ENCODE data around the gene MAMDC4. TPM values are rescaled to one million over a fixed set of nuclear protein-coding genes. Genes with fewer than 3 reads are reported as not detected.
"Not testable (repeated sequence)": the region's sequence is repeated elsewhere in the genome, so short reads cannot be mapped to it uniquely, and the experiment has no call there.

MAMDC4 gene
- total RNA-seq, 1 donor from 2014 or later = 36.7 TPM

DNA sequence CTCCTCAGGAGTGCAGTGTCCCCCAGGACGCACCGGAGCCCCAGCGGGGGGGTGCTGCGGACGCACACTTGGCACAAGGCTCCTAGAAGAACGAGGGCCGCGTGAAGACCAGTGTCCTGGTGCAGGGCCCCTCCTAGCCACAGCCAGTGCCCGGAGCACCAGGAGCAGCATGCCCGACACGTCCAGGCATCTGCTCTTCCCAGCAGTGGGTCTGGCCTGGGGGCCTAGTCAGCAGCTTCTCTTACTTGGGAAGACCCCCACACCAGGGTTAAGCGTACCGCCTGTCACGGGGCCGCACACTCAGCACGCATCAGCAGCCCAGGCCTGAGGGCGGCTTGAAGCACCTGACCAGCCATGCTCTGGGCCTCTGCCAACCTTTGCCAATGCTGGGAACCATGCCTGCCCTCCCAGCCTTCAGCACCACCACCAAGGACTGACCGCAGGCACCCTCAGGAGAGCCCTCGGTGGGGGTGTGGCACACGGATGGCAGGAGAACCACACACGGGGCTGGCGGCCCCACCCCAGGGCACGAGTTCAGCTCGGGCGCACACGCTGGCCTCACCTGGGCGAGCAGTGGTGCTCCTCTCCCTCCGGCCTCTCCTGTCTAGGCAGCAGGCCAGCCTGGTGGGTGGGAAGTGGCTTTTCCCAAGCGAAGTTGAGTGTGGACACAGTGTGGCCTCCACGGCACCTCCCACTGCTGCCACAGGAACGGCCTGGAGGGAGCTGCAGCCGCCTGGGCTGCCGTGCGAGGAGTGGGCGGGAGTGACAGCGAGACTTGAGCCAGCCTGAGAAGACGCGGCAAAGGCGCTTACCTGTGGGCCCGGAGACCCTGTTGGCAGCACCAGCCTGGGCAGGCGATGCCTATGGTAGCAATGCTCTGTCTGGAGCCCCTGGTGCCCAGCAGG, 21.9 kb upstream of the MAMDC4 start:
- no peak overlapping the region for H3K4me3 Mint-ChIP-seq (ENCODE audit: low read depth)
- TF ChIP-seq, protein P1, sequence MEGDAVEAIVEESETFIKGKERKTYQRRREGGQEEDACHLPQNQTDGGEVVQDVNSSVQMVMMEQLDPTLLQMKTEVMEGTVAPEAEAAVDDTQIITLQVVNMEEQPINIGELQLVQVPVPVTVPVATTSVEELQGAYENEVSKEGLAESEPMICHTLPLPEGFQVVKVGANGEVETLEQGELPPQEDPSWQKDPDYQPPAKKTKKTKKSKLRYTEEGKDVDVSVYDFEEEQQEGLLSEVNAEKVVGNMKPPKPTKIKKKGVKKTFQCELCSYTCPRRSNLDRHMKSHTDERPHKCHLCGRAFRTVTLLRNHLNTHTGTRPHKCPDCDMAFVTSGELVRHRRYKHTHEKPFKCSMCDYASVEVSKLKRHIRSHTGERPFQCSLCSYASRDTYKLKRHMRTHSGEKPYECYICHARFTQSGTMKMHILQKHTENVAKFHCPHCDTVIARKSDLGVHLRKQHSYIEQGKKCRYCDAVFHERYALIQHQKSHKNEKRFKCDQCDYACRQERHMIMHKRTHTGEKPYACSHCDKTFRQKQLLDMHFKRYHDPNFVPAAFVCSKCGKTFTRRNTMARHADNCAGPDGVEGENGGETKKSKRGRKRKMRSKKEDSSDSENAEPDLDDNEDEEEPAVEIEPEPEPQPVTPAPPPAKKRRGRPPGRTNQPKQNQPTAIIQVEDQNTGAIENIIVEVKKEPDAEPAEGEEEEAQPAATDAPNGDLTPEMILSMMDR (IDR thresholded peaks at IDR 0.05; ENCODE audit: unreplicated experiment) = no peak
- no peak for DNase-seq (ENCODE audit: low spot score, unreplicated experiment)
- H3K9me3 Mint-ChIP-seq (ENCODE audit: low read depth) = no peaks in the 10 kb centered on the region
- H3K27ac Mint-ChIP-seq = no peak overlapping the region
- H3K36me3 Mint-ChIP-seq (ENCODE audit: insufficient read depth) = peaks cover 5% of the 10 kb centered on the region
- no peaks in the 10 kb centered on the region for H3K27me3 Mint-ChIP-seq
- H3K4me1 Mint-ChIP-seq (ENCODE audit: low read depth) = no peaks in the 10 kb centered on the region

DNA sequence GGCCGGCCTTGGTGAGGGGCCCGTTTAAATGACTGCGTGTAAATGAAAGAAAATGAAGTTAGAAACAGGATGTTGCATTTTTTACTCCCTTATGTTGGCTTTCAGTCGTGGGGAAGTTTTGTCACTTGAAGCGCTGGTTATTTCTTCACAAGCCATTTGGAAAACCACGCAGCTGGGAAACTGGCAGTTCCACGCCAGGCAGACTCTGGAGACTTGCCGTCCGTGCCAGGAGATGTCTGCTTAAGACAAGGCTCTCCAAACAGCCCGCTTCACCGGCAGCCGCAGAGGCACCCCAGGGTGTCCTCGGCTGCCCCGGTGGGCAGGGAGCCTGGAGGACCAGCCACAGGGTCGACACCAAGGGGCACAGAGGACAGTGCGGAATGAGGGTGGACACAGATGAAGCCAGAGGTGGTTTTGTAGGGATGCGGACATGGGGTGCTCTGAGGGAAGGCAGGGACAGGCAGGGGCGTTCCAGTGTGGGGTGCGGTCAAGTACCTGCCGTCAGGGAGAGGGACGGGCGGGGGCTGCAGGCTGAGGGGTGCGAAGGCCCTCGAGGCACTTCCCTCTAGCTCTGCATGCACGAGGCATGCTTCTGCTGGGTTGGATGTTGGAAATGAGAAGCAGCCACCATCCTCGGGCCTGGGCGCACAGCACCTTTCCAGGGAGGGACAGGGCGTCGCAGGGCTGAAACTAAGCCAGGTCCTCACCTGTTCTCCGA, 21.0 kb upstream of the MAMDC4 start:
- no peaks in the 10 kb centered on the region for H3K27me3 Mint-ChIP-seq
- peaks cover 5% of the 10 kb centered on the region for H3K36me3 Mint-ChIP-seq (ENCODE audit: insufficient read depth)
- DNase-seq (ENCODE audit: low spot score, unreplicated experiment) = no peak
- no peaks in the 10 kb centered on the region for H3K9me3 Mint-ChIP-seq (ENCODE audit: low read depth)
- no peak overlapping the region for H3K4me3 Mint-ChIP-seq (ENCODE audit: low read depth)
- H3K4me1 Mint-ChIP-seq (ENCODE audit: low read depth) = no peaks in the 10 kb centered on the region
- TF ChIP-seq, protein P1 (IDR thresholded peaks at IDR 0.05; ENCODE audit: unreplicated experiment) = no peak
- H3K27ac Mint-ChIP-seq = no peak overlapping the region

DNA sequence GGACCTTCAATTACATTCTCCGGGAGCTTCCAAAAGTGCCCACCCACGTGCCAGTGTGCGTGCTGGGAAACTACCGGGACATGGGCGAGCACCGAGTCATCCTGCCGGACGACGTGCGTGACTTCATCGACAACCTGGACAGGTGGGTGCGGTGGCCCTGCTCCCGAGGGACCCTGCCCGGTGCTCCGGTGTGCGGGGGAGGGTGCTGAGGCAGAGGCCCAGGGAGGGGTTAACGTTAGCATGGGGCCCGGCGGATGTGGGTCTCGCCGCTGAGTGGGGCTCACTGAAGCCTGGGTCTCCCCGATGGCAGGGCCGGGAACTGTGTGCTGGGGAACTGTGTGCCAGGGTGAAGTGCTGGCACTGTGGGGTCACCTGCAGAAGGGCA, 20.4 kb upstream of the MAMDC4 start:
- DNase-seq (ENCODE audit: low spot score, unreplicated experiment) = no peak
- no peaks in the 10 kb centered on the region for H3K4me1 Mint-ChIP-seq (ENCODE audit: low read depth)
- no peak overlapping the region for H3K4me3 Mint-ChIP-seq (ENCODE audit: low read depth)
- TF ChIP-seq, protein P1 (IDR thresholded peaks at IDR 0.05; ENCODE audit: unreplicated experiment) = no peak
- H3K27ac Mint-ChIP-seq = no peak overlapping the region
- H3K9me3 Mint-ChIP-seq (ENCODE audit: low read depth) = no peaks in the 10 kb centered on the region
- no peaks in the 10 kb centered on the region for H3K27me3 Mint-ChIP-seq
- peaks cover 5% of the 10 kb centered on the region for H3K36me3 Mint-ChIP-seq (ENCODE audit: insufficient read depth)

DNA sequence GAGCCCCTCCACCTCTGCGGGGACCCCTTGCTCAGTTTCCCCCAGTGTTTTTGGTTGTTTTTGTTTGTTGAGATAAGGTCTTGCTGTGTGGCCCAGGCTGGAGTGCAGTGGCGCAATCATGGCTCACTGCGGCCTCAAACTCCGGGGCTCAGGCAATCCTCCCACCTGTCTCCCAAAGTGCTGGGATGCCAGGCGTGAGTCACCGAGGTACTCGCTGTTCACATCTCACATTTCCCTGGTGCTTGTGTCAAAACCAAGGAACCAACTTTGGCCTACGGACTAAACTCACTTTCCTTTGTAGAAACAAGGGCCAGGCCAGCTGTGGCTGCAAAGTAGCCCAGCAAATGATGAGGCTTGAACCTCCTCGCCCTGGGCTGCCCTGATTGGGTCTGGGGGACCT, 19.6 kb upstream of the MAMDC4 start:
- TF ChIP-seq, protein P1 (IDR thresholded peaks at IDR 0.05; ENCODE audit: unreplicated experiment) = no peak
- DNase-seq (ENCODE audit: low spot score, unreplicated experiment) = no peak
- Mint-ChIP-seq H3K9me3 (ENCODE audit: low read depth) (no peaks in the 10 kb centered on the region), H3K27me3 (no peaks in the 10 kb centered on the region), H3K36me3 (ENCODE audit: insufficient read depth) (peaks cover 5% of the 10 kb centered on the region), H3K4me1 (ENCODE audit: low read depth) (no peaks in the 10 kb centered on the region), H3K27ac (no peak overlapping the region), H3K4me3 (ENCODE audit: low read depth) (no peak overlapping the region)

DNA sequence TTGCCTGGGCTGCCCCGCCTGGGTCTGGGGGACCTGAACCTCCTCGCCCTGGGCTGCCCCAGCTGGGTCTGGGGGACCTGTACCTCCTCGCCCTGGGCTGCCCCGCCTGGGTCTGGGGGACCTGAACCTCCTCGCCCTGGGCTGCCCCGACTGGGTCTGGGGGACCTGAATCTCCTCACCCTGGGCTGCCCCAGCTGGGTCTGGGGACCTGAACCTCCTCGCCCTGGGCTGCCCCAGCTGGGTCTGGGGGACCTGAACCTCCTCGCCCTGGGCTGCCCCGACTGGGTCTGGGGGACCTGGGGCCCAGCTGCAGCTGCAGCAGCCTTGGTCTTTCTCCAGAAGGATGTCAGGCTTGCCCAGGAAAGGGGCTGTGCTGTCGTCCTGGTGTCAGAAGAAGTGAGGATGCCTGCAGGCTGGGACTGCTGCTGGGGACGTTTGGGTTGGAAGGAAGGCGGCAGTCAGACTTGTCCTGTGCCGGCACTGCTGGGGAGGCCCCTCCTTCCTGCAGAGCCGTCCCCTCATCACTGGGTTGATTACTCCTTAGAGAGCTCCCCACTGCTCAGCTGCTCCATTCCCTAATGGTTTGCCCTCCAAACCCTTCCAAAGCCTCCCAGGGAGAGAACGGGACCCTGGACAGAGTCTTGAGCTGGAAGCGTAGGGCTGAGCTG, 18.6 kb upstream of the MAMDC4 start:
- not testable (repeated sequence) for H3K27me3 Mint-ChIP-seq; DNase-seq (ENCODE audit: low spot score, unreplicated experiment); H3K9me3 Mint-ChIP-seq (ENCODE audit: low read depth); H3K4me3 Mint-ChIP-seq (ENCODE audit: low read depth); H3K27ac Mint-ChIP-seq; H3K4me1 Mint-ChIP-seq (ENCODE audit: low read depth); H3K36me3 Mint-ChIP-seq (ENCODE audit: insufficient read depth)

All from progenitor cell of endocrine pancreas (in vitro differentiated cells).